ENCODE results near the gene SHCBP1.
A peak's percentile ranks its signal among the peaks of the same experiment; 100 is the strongest.

Gene SHCBP1

GRCh38 chr16:46613352-46613751 is 7.8 kb downstream of the SHCBP1 start:
- no peak for DNase-seq

- no peak for DNase-seq
Measured at GRCh38 chr16:46612121-46612520, 9.1 kb downstream of the SHCBP1 start.

GRCh38 chr16:46607529-46607928 is 13.7 kb downstream of the SHCBP1 start:
- DNase-seq = no peak

- DNase-seq = no peak
Measured at GRCh38 chr16:46606231-46606630, 14.9 kb downstream of the SHCBP1 start.

- no peak for DNase-seq
Measured at GRCh38 chr16:46591257-46591656, 29.9 kb downstream of the SHCBP1 start.

- DNase-seq = no peak
Measured at GRCh38 chr16:46586011-46586577, 35.1 kb downstream of the SHCBP1 start.

- no peak for DNase-seq
Measured at GRCh38 chr16:46583036-46583435, 38.1 kb downstream of the SHCBP1 start.

GRCh38 chr16:46582313-46582712 is 38.9 kb downstream of the SHCBP1 start:
- DNase-seq = no peak

GRCh38 chr16:46577988-46578579 is 43.1 kb downstream of the SHCBP1 start:
- DNase-seq = no peak

- DNase-seq = no peak
Measured at GRCh38 chr16:46573834-46574159, 47.4 kb downstream of the SHCBP1 start.

GRCh38 chr16:46573008-46573833 is 48.0 kb downstream of the SHCBP1 start:
- DNase-seq = no peak

GRCh38 chr16:46569231-46569735 is 51.9 kb downstream of the SHCBP1 start:
- no peak for DNase-seq

GRCh38 chr16:46568472-46569230 is 52.5 kb downstream of the SHCBP1 start:
- no peak for DNase-seq

- no peak for DNase-seq
Measured at GRCh38 chr16:46562979-46563378, 58.2 kb downstream of the SHCBP1 start.

GRCh38 chr16:46558018-46558417 is 63.2 kb downstream of the SHCBP1 start:
- no peak for DNase-seq

- no peak for DNase-seq
Measured at GRCh38 chr16:46555951-46556350, 65.2 kb downstream of the SHCBP1 start.

GRCh38 chr16:46554435-46554834 is 66.7 kb downstream of the SHCBP1 start:
- DNase-seq = peak; percentile 33

GRCh38 chr16:46549477-46549876 is 71.7 kb downstream of the SHCBP1 start:
- no peak for DNase-seq

Measured in GDM1 (cell line).